IMR-90 (cell line): ENCODE measurements around the gene ARFGAP3. TPM values are rescaled to one million over a fixed set of nuclear protein-coding genes. Genes with fewer than 3 reads are reported as not detected.

Experiments
- ATAC-seq: fragments of 200-7000 bp; cut with Tn5 transposase; 2 replicates; pipeline ENCODE4 v1.9.1; 2020; ENCODE audit warnings: low read depth, mild to moderate bottlenecking, moderate library complexity
- BruUV-seq: library from RNA; stranded (reverse); fragments of 400-500 nt; replicated peaks from 2 replicates; lab custom pipeline; 2021; lab: Mats Ljungman, UMichigan
- CTCF ChIA-PET: fragments of 300-600 bp; formaldehyde crosslinking; extraction: SDS; loops from one replicate; lab custom pipeline; 2021; ENCODE audit warnings: antibody characterized with exemption; lab: Yijun Ruan, JAX
- POLR2A ChIA-PET: fragments of 300-600 bp; sonication (Branson Sonifier 250); formaldehyde crosslinking; loops from one replicate; lab custom pipeline; 2022; ENCODE audit warnings: antibody characterized with exemption; ENCODE audit not compliant: unreplicated experiment; lab: Charles Lee
- DNase-seq: peaks from one replicate; pipeline ENCODE4 v3.0.0; 2013
- H2AFZ ChIP-seq: replicated peaks from 2 replicates; pipeline ENCODE3; 2013; ENCODE audit warnings: low read length, mild to moderate bottlenecking; ENCODE audit not compliant: poor library complexity
- H2AK5ac ChIP-seq: 2 replicates; pipeline ENCODE4 v1.6.1; 2013; ENCODE audit warnings: low read depth, low read length, inconsistent platforms
- H2AK9ac ChIP-seq: replicated peaks from 2 replicates; pipeline ENCODE3; 2013; ENCODE audit warnings: mild to moderate bottlenecking, low read depth, low read length, moderate library complexity; ENCODE audit not compliant: poor library complexity
- H2BK120ac ChIP-seq: 2 replicates; pipeline ENCODE4 v1.6.1; 2013; ENCODE audit warnings: low read depth, low read length, inconsistent platforms
- H2BK15ac ChIP-seq: 3 replicates; pipeline ENCODE4 v1.6.1; 2013; ENCODE audit warnings: low read depth, low read length, inconsistent platforms
- H2BK20ac ChIP-seq: 2 replicates; pipeline ENCODE4 v1.6.1; 2013; ENCODE audit warnings: low read depth, mild to moderate bottlenecking, inconsistent platforms, low read length, moderate library complexity
- H2BK5ac ChIP-seq: 2 replicates; pipeline ENCODE4 v1.6.1; 2013; ENCODE audit warnings: mild to moderate bottlenecking, low read depth, low read length, inconsistent platforms; ENCODE audit not compliant: poor library complexity, severe bottlenecking
- H3K14ac ChIP-seq: replicated peaks from 2 replicates; pipeline ENCODE4 v1.6.1; 2013; ENCODE audit warnings: low read depth, low read length, inconsistent platforms
- H3K18ac ChIP-seq: 2 replicates; pipeline ENCODE4 v1.6.1; 2013; ENCODE audit warnings: low read depth, low read length, control low read depth
- H3K23ac ChIP-seq: 2 replicates; pipeline ENCODE4 v1.6.1; 2013; ENCODE audit warnings: low read depth, low read length, inconsistent platforms
- H3K27ac ChIP-seq: 2 replicates; pipeline ENCODE4 v1.5.1; 2013; ENCODE audit warnings: mild to moderate bottlenecking, control low read depth, low read length; ENCODE audit not compliant: insufficient read depth
- H3K27me3 ChIP-seq: 2 replicates; pipeline ENCODE4 v1.6.1; 2013; ENCODE audit warnings: low read length; ENCODE audit not compliant: control insufficient read depth, insufficient read depth
- H3K36me3 ChIP-seq: 2 replicates; pipeline ENCODE4 v1.6.1; 2013; ENCODE audit warnings: low read length, mixed read lengths; ENCODE audit not compliant: control insufficient read depth, insufficient read depth
- H3K4ac ChIP-seq: 2 replicates; pipeline ENCODE4 v1.6.1; 2013; ENCODE audit warnings: low read depth, low read length, inconsistent platforms
- H3K4me1 ChIP-seq: 2 replicates; pipeline ENCODE4 v1.6.1; 2013; ENCODE audit warnings: low read length, mixed read lengths; ENCODE audit not compliant: control insufficient read depth, insufficient read depth
- H3K4me2 ChIP-seq: 2 replicates; pipeline ENCODE4 v1.6.1; 2013; ENCODE audit warnings: low read depth, mild to moderate bottlenecking, control low read depth, low read length, moderate library complexity
- H3K4me3 ChIP-seq: 2 replicates; pipeline ENCODE4 v1.5.1; 2013; ENCODE audit warnings: low read depth, mild to moderate bottlenecking, control low read depth, low read length, moderate library complexity; ENCODE audit not compliant: insufficient read depth
- H3K56ac ChIP-seq: 2 replicates; pipeline ENCODE4 v1.6.1; 2013; ENCODE audit warnings: low read length, inconsistent platforms; ENCODE audit not compliant: insufficient read depth; ENCODE audit errors: extremely low read depth
- H3K79me1 ChIP-seq, 2 experiments: 2 replicates each; pipeline ENCODE4 v1.6.1; 2013; ENCODE audit warnings: low read length in 2 of 2, inconsistent platforms in 1 of 2, low read depth in 1 of 2
- H3K9ac ChIP-seq: 2 replicates; pipeline ENCODE4 v1.6.1; 2013; ENCODE audit warnings: low read depth, low read length, control low read depth
- H3K9me1 ChIP-seq: 2 replicates; pipeline ENCODE4 v1.6.1; 2013; ENCODE audit warnings: low read length, inconsistent platforms; ENCODE audit not compliant: insufficient read depth
- H3K9me3 ChIP-seq: 2 replicates; pipeline ENCODE4 v1.6.1; 2013; ENCODE audit warnings: low read length; ENCODE audit not compliant: control insufficient read depth, insufficient read depth
- H4K20me1 ChIP-seq: 2 replicates; pipeline ENCODE4 v1.6.1; 2013; ENCODE audit warnings: low read length, inconsistent platforms; ENCODE audit not compliant: insufficient read depth
- H4K5ac ChIP-seq: 2 replicates; pipeline ENCODE4 v1.6.1; 2013; ENCODE audit warnings: mild to moderate bottlenecking, low read depth, low read length, control low read depth
- H4K8ac ChIP-seq, 2 experiments: 2 replicates each; pipeline ENCODE4 v1.6.1; 2013; ENCODE audit warnings: low read depth in 2 of 2, low read length in 2 of 2, control low read depth in 1 of 2, inconsistent platforms in 1 of 2
- H4K91ac ChIP-seq: 2 replicates; pipeline ENCODE4 v1.6.1; 2013; ENCODE audit warnings: low read depth, low read length, inconsistent platforms; ENCODE audit not compliant: insufficient read depth
- BHLHE40 ChIP-seq: fragments of 150-350 bp; IDR thresholded peaks from 2 replicates; pipeline ENCODE4 v1.6.1; 2016; ENCODE audit warnings: mild to moderate bottlenecking, low read depth, low read length
- CEBPB ChIP-seq: IDR thresholded peaks from 2 replicates; pipeline ENCODE4 v1.6.1; 2012; ENCODE audit warnings: low read depth, low read length, improper control_type of control experiment
- CHD1 ChIP-seq: IDR thresholded peaks from 2 replicates; pipeline ENCODE4 v1.6.1; 2012; ENCODE audit warnings: low read depth, low read length, improper control_type of control experiment
- MAFK ChIP-seq: IDR thresholded peaks from 2 replicates; pipeline ENCODE4 v1.6.1; 2012; ENCODE audit warnings: low read depth, low read length, improper control_type of control experiment
- RAD21 ChIP-seq: IDR thresholded peaks from 2 replicates; pipeline ENCODE4 v1.6.1; 2012; ENCODE audit warnings: low read length, improper control_type of control experiment
- RFX5 ChIP-seq: IDR thresholded peaks from 2 replicates; pipeline ENCODE4 v1.8.0; 2012; ENCODE audit warnings: low read depth, mild to moderate bottlenecking, low read length, moderate library complexity
- SMC3 ChIP-seq: fragments of 150-350 bp; IDR thresholded peaks from 2 replicates; pipeline ENCODE4 v1.6.1; 2016; ENCODE audit warnings: low read depth, mild to moderate bottlenecking, antibody characterized with exemption, low read length, moderate library complexity
- WGBS, 2 experiments: methylation state at CpG; one replicate each; pipeline versions ENCODE4 v1.1.5 to v1.1.7; 2013; ENCODE audit warnings: missing lambda C conversion rate in 2 of 2; ENCODE audit not compliant: insufficient read length in 1 of 2; ENCODE audit errors: extremely low coverage in 2 of 2; 5-methylcytosine and 5-hydroxymethylcytosine counted together
- dilution Hi-C: fragments of 300-500 bp; cut with HindIII; formaldehyde crosslinking; loops from one replicate; pipeline ENCODE4 v1.14.3; 2018; ENCODE audit warnings: low sequenced_read_pairs; ENCODE audit not compliant: unreplicated experiment
- in situ Hi-C: fragments of 300-500 bp; cut with MboI; formaldehyde crosslinking; loops from 3 replicates; pipeline ENCODE4 v1.14.3; 2019; ENCODE audit warnings: low sequenced_read_pairs, inconsistent platforms, mixed read lengths
- intact Hi-C: fragments of 100-400 bp; cut with micrococcal nuclease; formaldehyde crosslinking; loops from 2 replicates; pipeline ENCODE4 v1.10.0; 2022
- polyA plus RNA-seq, 3 experiments: library from polyadenylated mRNA; depleted of rRNA; stranded (reverse); fragments of >200 nt; gene quantifications; 2 replicates each; pipeline ENCODE4 v1.2.3, GENCODE V29; 2012; ENCODE audit warnings: low replicate concordance in 1 of 3
- total RNA-seq: library from RNA; depleted of rRNA; stranded (reverse); fragments of >200 nt; gene quantifications from 2 replicates; pipeline ENCODE4 v1.2.3, GENCODE V29; 2012
- TF ChIP-seq, protein P1 (sequence below): conservative IDR thresholded peaks from 2 replicates; pipeline ENCODE4 v1.5.1; 2012; ENCODE audit warnings: mild to moderate bottlenecking, low read depth, low read length, improper control_type of control experiment

Gene ARFGAP3
- total and polyA plus RNA-seq, 2 of the 4 experiments (the other 2 are of a cell fraction) = 50.0 to 70.1 TPM

DNA sequence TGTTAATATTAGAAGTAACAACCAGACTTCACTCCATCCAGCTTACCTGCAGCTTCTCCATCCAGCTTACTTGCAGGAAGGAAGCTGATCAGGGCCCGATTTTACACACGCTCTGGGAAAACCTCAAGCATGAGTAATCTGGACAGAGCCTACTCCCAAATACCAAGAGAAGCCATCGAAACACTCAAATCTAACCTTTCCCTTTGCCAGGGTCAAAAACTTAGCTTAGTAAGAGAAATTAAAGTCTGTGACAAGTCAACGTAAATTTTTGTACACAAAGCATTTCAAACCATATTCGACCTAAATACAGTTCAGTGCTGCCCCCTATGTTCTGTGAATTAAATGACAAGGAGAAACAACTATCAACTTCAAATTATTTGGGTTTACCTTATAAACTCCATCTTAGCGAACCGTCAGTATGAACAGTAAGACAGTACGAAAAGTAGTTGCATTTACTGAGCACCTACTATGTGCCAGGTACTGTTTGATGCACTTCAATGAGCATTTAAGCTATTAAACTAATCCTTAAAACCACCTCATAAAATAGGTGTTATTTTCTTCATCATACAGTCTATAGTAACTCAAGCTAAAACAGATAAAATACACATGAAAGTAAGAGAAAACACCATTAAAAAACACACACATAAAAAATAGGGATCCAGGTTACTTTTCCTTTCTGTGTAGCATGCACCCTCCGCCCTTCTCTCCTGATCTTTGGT lies 36.9 kb downstream of the ARFGAP3 start:
- Histone ChIP-seq H2BK20ac (no peak overlapping the region), H3K9me1 (peaks cover 4% of the 10 kb centered on the region; the same call in 1 of the 2 replicates), H3K79me1 (peaks cover 12 to 49% of the 10 kb centered on the region in 2 experiments; a peak in 3 of 4 replicates), H2BK120ac (no peak overlapping the region; the same call in 1 of the 2 replicates), H3K56ac (peak overlapping the region; percentile 13; the same call in 1 of the 2 replicates), H4K5ac (no peak overlapping the region), H3K36me3 (peaks cover 33% of the 10 kb centered on the region), H3K14ac (no peak overlapping the region), H2BK15ac (no peak overlapping the region), H3K9ac (no peak overlapping the region; the same call in 1 of the 2 replicates), H3K27me3 (no peaks in the 10 kb centered on the region), H2AK9ac (no peak overlapping the region), H2BK5ac (peak overlapping the region; percentile 51), H4K20me1 (peaks cover 17% of the 10 kb centered on the region), H3K4me1 (peaks cover 10% of the 10 kb centered on the region), H3K4ac (no peak overlapping the region), H3K4me2 (peak overlapping the region; percentile 41), H3K9me3 (no peaks in the 10 kb centered on the region), H2AK5ac (0 out of 2 replicates have a peak overlapping the region, but pooled peaks have one; percentile 45), H3K4me3 (no peak overlapping the region), H3K27ac (no peak overlapping the region), H4K8ac (no peak overlapping the region), H3K23ac (no peak overlapping the region), H3K18ac (no peak overlapping the region), H2AFZ (no peak overlapping the region), H4K91ac (no peak overlapping the region)
- CTCF ChIA-PET = interaction anchor here (0.6 to 1.8 kb wide), 13 partner anchors 9 to 279 kb away, joined by 3 to 8 read pairs (median 4); no protein-coding TSS in a partner anchor
- intact Hi-C loops = loop anchor here (1.0 kb wide), 4 partner anchors 40 to 204 kb away; no protein-coding TSS in a partner anchor
- WGBS, 2 experiments = 50% methylated on average over 4 of the region's 9 CpGs; no CpG with 5 or more reads in 1 of the 2 experiments
- in situ Hi-C loops = no loop called here
- TF ChIP-seq MAFK = peak; percentile 62
- no peak for TF ChIP-seq CEBPB
- no peak for TF ChIP-seq RFX5
- peak; percentile 79 for TF ChIP-seq RAD21
- TF ChIP-seq CHD1 = no peak
- TF ChIP-seq, protein P1, sequence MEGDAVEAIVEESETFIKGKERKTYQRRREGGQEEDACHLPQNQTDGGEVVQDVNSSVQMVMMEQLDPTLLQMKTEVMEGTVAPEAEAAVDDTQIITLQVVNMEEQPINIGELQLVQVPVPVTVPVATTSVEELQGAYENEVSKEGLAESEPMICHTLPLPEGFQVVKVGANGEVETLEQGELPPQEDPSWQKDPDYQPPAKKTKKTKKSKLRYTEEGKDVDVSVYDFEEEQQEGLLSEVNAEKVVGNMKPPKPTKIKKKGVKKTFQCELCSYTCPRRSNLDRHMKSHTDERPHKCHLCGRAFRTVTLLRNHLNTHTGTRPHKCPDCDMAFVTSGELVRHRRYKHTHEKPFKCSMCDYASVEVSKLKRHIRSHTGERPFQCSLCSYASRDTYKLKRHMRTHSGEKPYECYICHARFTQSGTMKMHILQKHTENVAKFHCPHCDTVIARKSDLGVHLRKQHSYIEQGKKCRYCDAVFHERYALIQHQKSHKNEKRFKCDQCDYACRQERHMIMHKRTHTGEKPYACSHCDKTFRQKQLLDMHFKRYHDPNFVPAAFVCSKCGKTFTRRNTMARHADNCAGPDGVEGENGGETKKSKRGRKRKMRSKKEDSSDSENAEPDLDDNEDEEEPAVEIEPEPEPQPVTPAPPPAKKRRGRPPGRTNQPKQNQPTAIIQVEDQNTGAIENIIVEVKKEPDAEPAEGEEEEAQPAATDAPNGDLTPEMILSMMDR = peak; percentile 86
- TF ChIP-seq SMC3 = peak; percentile 57
- no peak for TF ChIP-seq BHLHE40
- DNase-seq (peak; percentile 93), ATAC-seq (peak; percentile 80)
- POLR2A ChIA-PET = interaction anchor here (1.0 kb wide), 2 partner anchors 37 to 204 kb away, joined by 3 to 6 read pairs; partner anchors contain the start of gene ARFGAP3
- BruUV-seq = no TSS peak
- dilution Hi-C loops = no loop called here
